H1 (cell line): ENCODE measurements around the gene ICAM3. TPM values are rescaled to one million over a fixed set of nuclear protein-coding genes. Genes with fewer than 3 reads are reported as not detected.

Source experiments
- CHD7 ChIP-seq: fragments of 300-600 bp; sonication (generic); IDR thresholded peaks from 2 replicates; pipeline ENCODE4 v1.7.1; 2012; ENCODE audit warnings: low read length, moderate library complexity, mild to moderate bottlenecking, inconsistent platforms; ENCODE audit not compliant: insufficient replicate concordance
- GTF2F1 ChIP-seq: IDR thresholded peaks from 2 replicates; pipeline ENCODE4 v1.6.1; 2012; ENCODE audit warnings: low read depth, low read length, improper control_type of control experiment, borderline replicate concordance
- MAFK ChIP-seq: IDR thresholded peaks from 2 replicates; pipeline ENCODE4 v1.6.1; 2012; ENCODE audit warnings: low read depth, mild to moderate bottlenecking, improper control_type of control experiment, low read length
- SIRT6 ChIP-seq: IDR thresholded peaks from one replicate; pipeline ENCODE4 v1.7.1; 2012; ENCODE audit warnings: low read length, inconsistent platforms
- SP2 ChIP-seq: IDR thresholded peaks from 2 replicates; pipeline ENCODE4 v1.6.1; 2012; ENCODE audit warnings: mild to moderate bottlenecking, low read length, inconsistent platforms
- ZNF274 ChIP-seq: IDR thresholded peaks from 2 replicates; pipeline ENCODE4 v1.7.0; 2012; ENCODE audit warnings: low read length, borderline replicate concordance; ENCODE audit errors: extremely low read depth
- polyA plus RNA-seq, 7 experiments: library from polyadenylated mRNA; depleted of rRNA in 3 of 7; stranded (reverse) in 5 of 7; unstranded in 2 of 7; fragments of >200 nt in 5 of 7; fragments of 200-250 nt in 2 of 7; gene quantifications; 1 replicate in 5 of 7; 2 replicates in 1 of 7; 4 replicates in 1 of 7; pipeline versions ENCODE4 v1.2.1 to v1.2.3, GENCODE V29; 2011 to 2013; ENCODE audit warnings: missing spikeins in 2 of 7, mixed read lengths in 2 of 7
- total RNA-seq: library from RNA; stranded (reverse); fragmentation: NEBNext Ultra II Directional; extraction: Animal tissue kit (Norgen Biotek cat#: 25700); gene quantifications from 2 replicates; pipeline ENCODE4 v1.2.1, GENCODE V29; 2021

ICAM3 gene
- total and polyA plus RNA-seq, 2 of the 8 experiments (the other 6 are each of a cell fraction or from before 2014, with no cell fraction given) = 15.4 to 16.5 TPM

GRCh38 chr19:10346509-10346908, 7.1 kb upstream of the ICAM3 start (continued):
- TF ChIP-seq CHD7 (no peak), ZNF274 (no peak), SP2 (no peak), GTF2F1 (no peak), MAFK (no peak), SIRT6 (no peak)
